ENCODE results near the gene MAPK1. TPM values are rescaled to one million over a fixed set of nuclear protein-coding genes. Genes with fewer than 3 reads are reported as not detected.

Gene MAPK1
- total and polyA plus RNA-seq, 8 donors, result 89.8 to 171 (median 104) TPM

DNA sequence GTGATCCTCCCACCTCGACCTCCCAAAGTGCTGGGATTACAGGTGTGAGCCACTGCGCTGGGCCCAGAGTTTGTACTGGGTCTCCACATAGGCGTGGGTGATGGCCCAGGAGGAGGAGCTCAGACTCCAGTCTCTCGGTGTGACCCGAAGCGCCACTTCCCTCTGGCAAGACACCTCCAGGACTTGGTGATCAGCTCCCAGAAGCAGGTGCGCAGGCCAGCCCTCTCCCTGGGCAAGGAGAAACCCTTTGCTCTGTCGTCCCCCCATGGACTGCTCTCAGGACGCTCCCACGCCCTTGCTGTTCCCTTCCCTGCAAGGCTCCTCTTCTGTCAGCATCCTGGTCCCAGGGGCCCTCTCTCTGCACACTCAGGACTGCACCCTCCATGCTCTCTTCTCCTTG lies 126.4 kb downstream of the MAPK1 start:
- Histone ChIP-seq H3K27ac (no peak overlapping the region), H3K27me3 (no peaks in the 10 kb centered on the region), H3K4me3 (no peak overlapping the region), H3K4me1 (peaks cover 0 to 6% of the 10 kb centered on the region in 2 donors), H3K9me3 (no peaks in the 10 kb centered on the region), H3K36me3 (no peaks in the 10 kb centered on the region)
- intact Hi-C loops (cut with DNase I), result no loop called here
- no peak for DNase-seq
- TF ChIP-seq, protein P1, sequence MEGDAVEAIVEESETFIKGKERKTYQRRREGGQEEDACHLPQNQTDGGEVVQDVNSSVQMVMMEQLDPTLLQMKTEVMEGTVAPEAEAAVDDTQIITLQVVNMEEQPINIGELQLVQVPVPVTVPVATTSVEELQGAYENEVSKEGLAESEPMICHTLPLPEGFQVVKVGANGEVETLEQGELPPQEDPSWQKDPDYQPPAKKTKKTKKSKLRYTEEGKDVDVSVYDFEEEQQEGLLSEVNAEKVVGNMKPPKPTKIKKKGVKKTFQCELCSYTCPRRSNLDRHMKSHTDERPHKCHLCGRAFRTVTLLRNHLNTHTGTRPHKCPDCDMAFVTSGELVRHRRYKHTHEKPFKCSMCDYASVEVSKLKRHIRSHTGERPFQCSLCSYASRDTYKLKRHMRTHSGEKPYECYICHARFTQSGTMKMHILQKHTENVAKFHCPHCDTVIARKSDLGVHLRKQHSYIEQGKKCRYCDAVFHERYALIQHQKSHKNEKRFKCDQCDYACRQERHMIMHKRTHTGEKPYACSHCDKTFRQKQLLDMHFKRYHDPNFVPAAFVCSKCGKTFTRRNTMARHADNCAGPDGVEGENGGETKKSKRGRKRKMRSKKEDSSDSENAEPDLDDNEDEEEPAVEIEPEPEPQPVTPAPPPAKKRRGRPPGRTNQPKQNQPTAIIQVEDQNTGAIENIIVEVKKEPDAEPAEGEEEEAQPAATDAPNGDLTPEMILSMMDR (IDR thresholded peaks at IDR 0.05), result no peak
- no peak for ATAC-seq

DNA sequence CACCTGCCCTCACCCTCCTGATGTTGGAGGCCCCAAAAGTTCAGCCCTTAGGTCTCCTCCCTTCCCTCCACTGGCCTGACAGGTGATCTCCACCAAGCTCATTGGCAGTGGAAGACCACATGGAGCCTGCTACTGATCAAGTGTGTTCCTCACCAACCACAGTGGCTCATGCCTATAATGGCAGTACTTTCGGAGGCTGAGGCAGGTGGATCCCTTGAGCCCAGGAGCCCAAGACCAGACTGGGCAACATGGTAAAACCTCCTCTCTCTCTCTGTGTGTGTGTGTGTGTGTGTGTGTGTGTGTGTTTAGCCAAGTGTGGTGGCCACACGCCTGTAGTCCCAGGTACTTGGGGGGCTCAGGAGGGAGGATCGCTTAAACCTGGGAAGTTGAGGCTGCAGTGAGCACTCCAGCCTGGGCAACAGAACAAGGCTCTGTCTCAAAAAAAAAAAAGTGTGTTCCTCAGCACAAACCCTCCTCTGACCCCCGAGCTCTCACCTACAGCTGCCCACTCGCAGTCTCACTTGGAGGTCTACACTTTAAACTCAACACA lies 127.5 kb downstream of the MAPK1 start:
- no peaks in the 10 kb centered on the region for H3K36me3 ChIP-seq
- intact Hi-C loops (cut with DNase I), result no loop called here
- H3K4me3 ChIP-seq, result no peak overlapping the region
- TF ChIP-seq, protein P1 (IDR thresholded peaks at IDR 0.05), result no peak
- H3K9me3 ChIP-seq, result no peaks in the 10 kb centered on the region
- no peak for DNase-seq
- ATAC-seq, result no peak
- peaks cover 0 to 11% of the 10 kb centered on the region in 2 donors for H3K4me1 ChIP-seq
- H3K27ac ChIP-seq, result no peak overlapping the region
- H3K27me3 ChIP-seq, result no peaks in the 10 kb centered on the region

GRCh38 chr22:21738966-21739365 lies 128.5 kb downstream of the MAPK1 start:
- Histone ChIP-seq H3K36me3 (no peaks in the 10 kb centered on the region), H3K4me3 (no peak overlapping the region), H3K9me3 (no peaks in the 10 kb centered on the region), H3K27me3 (no peaks in the 10 kb centered on the region), H3K27ac (no peak overlapping the region), H3K4me1 (peaks cover 0 to 16% of the 10 kb centered on the region in 2 donors)
- DNase-seq (no peak), ATAC-seq (no peak)
- intact Hi-C loops (cut with DNase I), result no loop called here
- TF ChIP-seq, protein P1 (IDR thresholded peaks at IDR 0.05), result no peak

GRCh38 chr22:21738081-21738480 lies 129.4 kb downstream of the MAPK1 start:
- H3K9me3 ChIP-seq, result no peaks in the 10 kb centered on the region
- ATAC-seq, result no peak
- DNase-seq, result no peak
- no peak overlapping the region for H3K4me3 ChIP-seq
- no peak overlapping the region for H3K27ac ChIP-seq
- intact Hi-C loops (cut with DNase I), result no loop called here
- TF ChIP-seq, protein P1 (IDR thresholded peaks at IDR 0.05), result no peak
- peaks cover 0 to 16% of the 10 kb centered on the region in 2 donors for H3K4me1 ChIP-seq
- H3K36me3 ChIP-seq, result no peaks in the 10 kb centered on the region
- H3K27me3 ChIP-seq, result no peaks in the 10 kb centered on the region

GRCh38 chr22:21736948-21737347 lies 130.5 kb downstream of the MAPK1 start:
- H3K27ac ChIP-seq, result no peak overlapping the region
- ATAC-seq, result no peak
- peaks cover 0 to 16% of the 10 kb centered on the region in 2 donors for H3K4me1 ChIP-seq
- H3K27me3 ChIP-seq, result no peaks in the 10 kb centered on the region
- DNase-seq, result no peak
- H3K9me3 ChIP-seq, result no peaks in the 10 kb centered on the region
- no peaks in the 10 kb centered on the region for H3K36me3 ChIP-seq
- intact Hi-C loops (cut with DNase I), result no loop called here
- H3K4me3 ChIP-seq, result no peak overlapping the region
- TF ChIP-seq, protein P1 (IDR thresholded peaks at IDR 0.05), result no peak

Measured in left lung (tissue), 10 donors.